Kidney epithelial cell (primary cell): ENCODE results near the gene RPEL1. TPM values are rescaled to one million over a fixed set of nuclear protein-coding genes. Genes with fewer than 3 reads are reported as not detected.

Source experiments
- DNase-seq: peaks from one replicate; pipeline ENCODE4 v3.0.0-alpha.2; 2010; ENCODE audit warnings: low read depth
- H3K27me3 ChIP-seq: 2 replicates; pipeline ENCODE4 v1.6.0; 2011; ENCODE audit warnings: low read length; ENCODE audit not compliant: control insufficient read depth, insufficient read depth
- H3K36me3 ChIP-seq: 2 replicates; pipeline ENCODE4 v1.5.1; 2011; ENCODE audit warnings: low read length; ENCODE audit not compliant: control insufficient read depth, insufficient read depth
- H3K4me3 ChIP-seq: 2 replicates; pipeline ENCODE4 v1.5.1; 2011; ENCODE audit warnings: low read depth, mild to moderate bottlenecking, control low read depth, low read length
- CTCF ChIP-seq: IDR thresholded peaks from 2 replicates; pipeline ENCODE4 v1.5.1; 2011; ENCODE audit warnings: mild to moderate bottlenecking, moderate library complexity, low read length, control low read depth, inconsistent platforms; ENCODE audit not compliant: insufficient read depth, poor library complexity, severe bottlenecking
- total RNA-seq: library from RNA; depleted of rRNA; stranded (reverse); fragments of >200 nt; gene quantifications from 2 replicates; pipeline ENCODE4 v1.2.3, GENCODE V29; 2015

Gene RPEL1
- total RNA-seq, 1 donor from 2014 or later, result 0.04 TPM

GRCh38 chr10:103276896-103277712 lies 31.4 kb downstream of the RPEL1 start, which contains the start of gene INA:
TSS of gene INA (plus strand) at chr10:103277138. CDS start at chr10:103277212, 74 bp downstream.
- TF ChIP-seq CTCF, result no peak
- Histone ChIP-seq H3K27me3 (peaks cover 28% of the 10 kb centered on the region), H3K36me3 (no peaks in the 10 kb centered on the region), H3K4me3 (peak within 1 kb of the TSS; percentile 37)
- DNase-seq, result peak; percentile 29

GRCh38 chr10:103277713-103278536 lies 32.2 kb downstream of the RPEL1 start:
- TF ChIP-seq CTCF, result no peak
- DNase-seq, result no peak
- Histone ChIP-seq H3K4me3 (peak overlapping the region; percentile 37), H3K36me3 (no peaks in the 10 kb centered on the region), H3K27me3 (peaks cover 28% of the 10 kb centered on the region)

- DNase-seq, result no peak
- Histone ChIP-seq H3K4me3 (no peak overlapping the region), H3K36me3 (no peaks in the 10 kb centered on the region), H3K27me3 (peaks cover 28% of the 10 kb centered on the region)
- no peak for TF ChIP-seq CTCF
Measured at GRCh38 chr10:103278537-103278823, 32.8 kb downstream of the RPEL1 start.

- Histone ChIP-seq H3K4me3 (no peak overlapping the region), H3K36me3 (no peaks in the 10 kb centered on the region), H3K27me3 (peaks cover 28% of the 10 kb centered on the region)
- TF ChIP-seq CTCF, result no peak
- no peak for DNase-seq
Measured at GRCh38 chr10:103278862-103279298, 33.2 kb downstream of the RPEL1 start.

- H3K27me3 ChIP-seq, result peaks cover 28% of the 10 kb centered on the region
- no peak for DNase-seq
- H3K4me3 ChIP-seq, result no peak overlapping the region
- no peak for TF ChIP-seq CTCF
- H3K36me3 ChIP-seq, result no peaks in the 10 kb centered on the region
Measured at GRCh38 chr10:103280031-103280430, 34.3 kb downstream of the RPEL1 start.
